Measurements from ENCODE around the gene CDCA4.

The CDCA4 gene

DNA sequence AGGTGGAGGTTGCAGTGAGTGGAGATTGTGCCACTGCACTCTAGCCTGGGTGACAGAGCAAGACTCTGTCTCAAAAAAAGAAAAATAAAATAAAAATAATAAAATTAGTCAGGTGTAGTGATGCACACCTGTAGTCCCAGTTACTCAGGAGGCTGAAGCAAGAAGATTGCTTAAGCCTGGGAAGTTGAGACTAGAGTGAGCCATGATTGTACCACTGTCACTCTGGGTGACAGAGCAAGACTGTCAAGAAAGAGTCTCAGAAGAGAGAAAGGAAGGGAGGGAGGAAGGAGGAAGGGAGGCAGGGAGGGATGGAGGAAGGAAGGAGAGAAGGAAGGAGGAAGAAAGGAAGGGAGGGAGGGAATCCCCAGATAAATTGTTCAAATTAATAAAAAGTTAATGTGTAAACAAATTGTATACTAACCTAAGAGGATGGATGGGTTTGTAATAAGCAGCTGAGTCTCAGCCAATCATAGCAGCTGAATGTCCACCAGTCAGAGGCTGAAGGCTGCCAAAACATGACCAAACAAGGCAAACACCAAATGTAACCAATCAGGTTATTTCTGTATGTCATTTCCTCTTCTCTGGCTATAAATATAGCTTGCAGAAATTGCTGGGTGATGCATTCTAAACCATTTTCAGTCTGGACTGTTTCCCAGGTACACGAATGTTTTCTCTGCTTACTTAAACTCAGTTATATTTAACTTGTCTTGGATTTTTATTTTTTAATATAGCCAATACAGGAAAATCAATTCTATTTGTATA, 6.1 kb upstream of the CDCA4 start:
- in situ Hi-C loops (cut with HindIII; ENCODE audit: low sequenced_read_pairs), result no loop called here
- no peak overlapping the region for H3K4me3 ChIP-seq (ENCODE audit: low read depth, low read length)
- no peak for DNase-seq (ENCODE audit: low read depth)
- TF ChIP-seq, protein P1, sequence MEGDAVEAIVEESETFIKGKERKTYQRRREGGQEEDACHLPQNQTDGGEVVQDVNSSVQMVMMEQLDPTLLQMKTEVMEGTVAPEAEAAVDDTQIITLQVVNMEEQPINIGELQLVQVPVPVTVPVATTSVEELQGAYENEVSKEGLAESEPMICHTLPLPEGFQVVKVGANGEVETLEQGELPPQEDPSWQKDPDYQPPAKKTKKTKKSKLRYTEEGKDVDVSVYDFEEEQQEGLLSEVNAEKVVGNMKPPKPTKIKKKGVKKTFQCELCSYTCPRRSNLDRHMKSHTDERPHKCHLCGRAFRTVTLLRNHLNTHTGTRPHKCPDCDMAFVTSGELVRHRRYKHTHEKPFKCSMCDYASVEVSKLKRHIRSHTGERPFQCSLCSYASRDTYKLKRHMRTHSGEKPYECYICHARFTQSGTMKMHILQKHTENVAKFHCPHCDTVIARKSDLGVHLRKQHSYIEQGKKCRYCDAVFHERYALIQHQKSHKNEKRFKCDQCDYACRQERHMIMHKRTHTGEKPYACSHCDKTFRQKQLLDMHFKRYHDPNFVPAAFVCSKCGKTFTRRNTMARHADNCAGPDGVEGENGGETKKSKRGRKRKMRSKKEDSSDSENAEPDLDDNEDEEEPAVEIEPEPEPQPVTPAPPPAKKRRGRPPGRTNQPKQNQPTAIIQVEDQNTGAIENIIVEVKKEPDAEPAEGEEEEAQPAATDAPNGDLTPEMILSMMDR (IDR thresholded peaks at IDR 0.05; ENCODE audit: low read depth, low read length, missing control alignments), result no peak

DNA sequence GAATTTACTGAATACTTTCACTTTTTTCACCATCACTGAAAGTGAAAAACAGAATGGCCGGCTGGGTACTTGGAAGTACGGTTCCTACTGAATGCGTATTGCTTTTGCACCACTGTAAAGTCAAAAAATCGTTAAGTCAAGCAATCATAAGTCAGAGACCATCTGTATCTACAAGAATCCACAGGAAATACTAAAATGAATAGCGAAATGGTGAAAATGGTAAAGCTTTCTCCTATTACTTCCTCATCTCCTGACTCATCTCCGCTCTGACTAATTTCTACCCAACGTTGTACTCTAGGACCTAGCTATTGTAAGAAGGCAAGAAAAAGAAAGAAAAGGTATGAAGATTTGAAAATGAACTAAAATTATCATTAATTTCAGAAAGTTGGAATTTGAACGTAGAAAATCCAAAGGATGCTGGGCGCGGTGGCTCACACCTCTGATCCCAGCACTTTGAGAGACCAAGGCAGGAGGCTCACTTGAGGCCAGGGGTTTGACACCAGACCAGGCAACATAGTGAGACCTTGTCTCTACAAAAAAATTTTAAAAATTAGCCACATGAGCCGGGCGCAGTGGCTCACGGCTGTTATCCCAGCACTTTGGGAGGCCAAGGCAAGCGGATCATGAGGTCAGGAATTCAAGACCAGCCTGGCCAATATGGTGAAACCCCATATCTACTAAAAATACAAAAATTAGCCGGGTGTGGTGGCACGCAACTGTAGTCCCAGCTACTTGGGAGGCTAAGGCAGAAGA, 5.3 kb upstream of the CDCA4 start:
- H3K4me3 ChIP-seq (ENCODE audit: low read depth, low read length), result no peak overlapping the region
- TF ChIP-seq, protein P1 (IDR thresholded peaks at IDR 0.05; ENCODE audit: low read depth, low read length, missing control alignments), result no peak
- in situ Hi-C loops (cut with HindIII; ENCODE audit: low sequenced_read_pairs), result no loop called here
- DNase-seq (ENCODE audit: low read depth), result no peak

DNA sequence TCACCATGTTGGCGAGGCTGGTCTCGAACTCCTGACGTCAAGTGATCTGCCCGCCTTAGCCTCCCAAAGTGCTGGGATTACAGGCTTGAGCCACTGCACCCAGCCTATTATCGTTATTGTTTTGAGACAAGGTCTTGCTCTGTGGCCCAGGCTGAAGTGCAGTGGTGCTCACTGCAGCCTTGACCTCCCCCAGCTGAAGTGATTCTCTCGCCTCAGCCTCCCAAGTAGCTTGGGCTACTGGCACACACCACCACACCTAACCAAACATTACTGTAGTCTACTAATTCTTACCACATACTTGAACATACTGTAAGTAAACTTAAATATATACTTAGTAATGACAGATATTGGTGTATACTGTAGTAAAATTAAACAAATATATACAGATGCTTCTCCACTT, 4.5 kb upstream of the CDCA4 start:
- TF ChIP-seq, protein P1 (IDR thresholded peaks at IDR 0.05; ENCODE audit: low read depth, low read length, missing control alignments), result no peak
- no peak for DNase-seq (ENCODE audit: low read depth)
- H3K4me3 ChIP-seq (ENCODE audit: low read depth, low read length), result no peak overlapping the region
- in situ Hi-C loops (cut with HindIII; ENCODE audit: low sequenced_read_pairs), result no loop called here

DNA sequence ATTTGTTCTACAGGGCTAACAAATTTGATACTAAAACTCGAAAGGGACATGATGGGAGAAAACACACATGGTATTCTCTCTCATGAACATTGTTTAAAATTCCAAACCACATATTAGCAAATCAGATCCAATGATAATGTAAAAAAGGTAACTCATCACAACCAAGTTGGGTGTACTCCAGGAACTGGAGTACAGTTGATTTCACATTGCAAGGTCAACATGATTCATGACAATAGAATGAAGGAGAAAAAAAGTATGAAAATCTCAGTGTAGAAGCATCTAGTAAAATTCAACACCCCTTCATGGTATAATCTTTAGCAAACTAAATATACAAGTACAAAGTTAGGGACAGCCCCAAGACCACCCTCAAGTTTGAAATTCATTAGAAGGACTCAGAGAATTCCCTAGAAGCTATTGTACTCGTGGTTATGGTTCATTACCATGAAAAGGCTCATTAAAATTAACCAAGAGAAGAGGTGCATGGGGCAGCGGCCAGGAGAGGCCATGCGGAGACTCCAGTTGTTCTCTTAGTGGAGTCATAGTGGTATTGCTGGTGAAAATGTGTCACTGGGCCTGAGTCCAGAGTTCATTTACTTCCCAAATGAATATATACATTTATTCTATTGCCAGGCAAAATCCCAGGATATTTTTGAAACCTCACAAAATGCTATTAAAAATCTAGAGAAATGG, 3.1 kb upstream of the CDCA4 start:
- in situ Hi-C loops (cut with HindIII; ENCODE audit: low sequenced_read_pairs), result no loop called here
- H3K4me3 ChIP-seq (ENCODE audit: low read depth, low read length), result no peak overlapping the region
- TF ChIP-seq, protein P1 (IDR thresholded peaks at IDR 0.05; ENCODE audit: low read depth, low read length, missing control alignments), result no peak
- peak; percentile 64 for DNase-seq (ENCODE audit: low read depth)

DNA sequence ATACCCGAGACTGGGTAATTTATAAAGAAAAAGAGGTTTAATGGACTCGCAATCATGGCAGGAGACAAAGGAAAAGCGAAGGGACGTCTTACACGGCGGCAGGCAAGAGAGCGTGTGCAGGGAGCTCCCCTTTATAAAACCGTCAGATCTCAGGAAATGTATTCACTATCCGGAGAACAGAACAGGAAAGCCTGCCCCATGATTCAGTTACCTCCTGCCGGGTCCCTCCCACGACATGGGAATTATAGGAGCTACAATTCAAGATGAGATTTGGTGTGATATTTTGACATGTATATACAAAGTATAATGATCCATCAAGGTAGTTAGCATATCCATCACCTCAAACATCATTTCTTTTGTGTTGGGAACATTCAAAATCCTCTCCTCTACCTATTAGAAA, 2.3 kb upstream of the CDCA4 start:
- in situ Hi-C loops (cut with HindIII; ENCODE audit: low sequenced_read_pairs), result no loop called here
- DNase-seq (ENCODE audit: low read depth), result no peak
- TF ChIP-seq, protein P1 (IDR thresholded peaks at IDR 0.05; ENCODE audit: low read depth, low read length, missing control alignments), result no peak

DNA sequence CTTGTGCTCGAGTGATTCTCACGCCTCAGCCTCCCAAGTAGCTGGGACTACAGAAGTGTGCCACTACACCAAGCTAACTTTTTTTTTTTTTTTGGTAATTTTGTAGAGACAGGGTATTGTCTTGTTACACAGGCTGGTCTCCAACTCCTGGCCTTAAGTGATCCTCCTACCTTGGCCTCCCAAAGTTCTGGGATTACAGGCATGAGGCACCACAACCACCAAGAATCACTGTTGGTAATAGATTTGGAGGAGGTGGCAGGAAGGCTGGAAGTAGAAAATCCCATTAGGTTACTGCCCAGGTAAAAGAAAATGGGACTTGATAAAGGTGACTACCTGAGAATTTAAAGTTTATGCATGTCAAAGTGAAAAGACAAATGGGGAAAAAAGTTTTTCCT, 1.4 kb upstream of the CDCA4 start:
- TF ChIP-seq, protein P1 (IDR thresholded peaks at IDR 0.05; ENCODE audit: low read depth, low read length, missing control alignments), result no peak
- DNase-seq (ENCODE audit: low read depth), result no peak
- in situ Hi-C loops (cut with HindIII; ENCODE audit: low sequenced_read_pairs), result no loop called here
- H3K4me3 ChIP-seq (ENCODE audit: low read depth, low read length), result peak overlapping the region; percentile 70

More for the DNA sequence above, 2.3 kb upstream of the CDCA4 start:
- H3K4me3 ChIP-seq (ENCODE audit: low read depth, low read length), result no peak overlapping the region

All from astrocyte of the cerebellum (primary cell).